IPS-15b (cell line): ENCODE measurements around the gene KLHL8.

Experiments used
- H3K27me3 ChIP-seq: one replicate; pipeline ENCODE4 v1.6.1; 2013; ENCODE audit warnings: low read length; ENCODE audit not compliant: control insufficient read depth, insufficient read depth
- H3K36me3 ChIP-seq: one replicate; pipeline ENCODE4 v1.6.1; 2013; ENCODE audit warnings: low read length; ENCODE audit not compliant: control insufficient read depth, insufficient read depth
- H3K4me1 ChIP-seq: one replicate; pipeline ENCODE4 v1.6.1; 2013; ENCODE audit warnings: mild to moderate bottlenecking, low read length; ENCODE audit not compliant: control insufficient read depth, insufficient read depth
- H3K4me3 ChIP-seq: one replicate; pipeline ENCODE4 v1.5.1; 2013; ENCODE audit warnings: low read depth, low read length
- H3K9ac ChIP-seq: one replicate; pipeline ENCODE4 v1.6.1; 2013; ENCODE audit warnings: low read depth, mild to moderate bottlenecking, low read length
- H3K9me3 ChIP-seq: one replicate; pipeline ENCODE4 v1.6.1; 2013; ENCODE audit warnings: mild to moderate bottlenecking, low read length; ENCODE audit not compliant: control insufficient read depth, insufficient read depth

Gene KLHL8

GRCh38 chr4:87117732-87118075, 102.7 kb downstream of the KLHL8 start:
- Histone ChIP-seq H3K9ac (no peak overlapping the region), H3K9me3 (no peaks in the 10 kb centered on the region), H3K4me3 (no peak overlapping the region), H3K4me1 (peaks cover 3% of the 10 kb centered on the region), H3K27me3 (no peaks in the 10 kb centered on the region), H3K36me3 (peaks cover 38% of the 10 kb centered on the region)

GRCh38 chr4:87117051-87117731, 103.2 kb downstream of the KLHL8 start:
- no peak overlapping the region for H3K9ac ChIP-seq
- no peak overlapping the region for H3K4me3 ChIP-seq
- no peaks in the 10 kb centered on the region for H3K9me3 ChIP-seq
- H3K36me3 ChIP-seq, result peaks cover 38% of the 10 kb centered on the region
- no peaks in the 10 kb centered on the region for H3K27me3 ChIP-seq
- H3K4me1 ChIP-seq, result peaks cover 3% of the 10 kb centered on the region

- Histone ChIP-seq H3K4me3 (no peak overlapping the region), H3K9me3 (no peaks in the 10 kb centered on the region), H3K27me3 (no peaks in the 10 kb centered on the region), H3K4me1 (peaks cover 3% of the 10 kb centered on the region), H3K36me3 (peaks cover 38% of the 10 kb centered on the region), H3K9ac (no peak overlapping the region)
Measured at GRCh38 chr4:87116231-87116630, 104.2 kb downstream of the KLHL8 start.

- peaks cover 29% of the 10 kb centered on the region for H3K36me3 ChIP-seq
- no peaks in the 10 kb centered on the region for H3K27me3 ChIP-seq
- H3K9ac ChIP-seq, result no peak overlapping the region
- peaks cover 3% of the 10 kb centered on the region for H3K4me1 ChIP-seq
- no peaks in the 10 kb centered on the region for H3K9me3 ChIP-seq
- H3K4me3 ChIP-seq, result no peak overlapping the region
Measured at GRCh38 chr4:87114245-87115062, 106.0 kb downstream of the KLHL8 start.

GRCh38 chr4:87112063-87112462, 108.4 kb downstream of the KLHL8 start:
- H3K36me3 ChIP-seq, result peaks cover 30% of the 10 kb centered on the region
- H3K4me3 ChIP-seq, result no peak overlapping the region
- H3K9me3 ChIP-seq, result no peaks in the 10 kb centered on the region
- no peak overlapping the region for H3K9ac ChIP-seq
- H3K27me3 ChIP-seq, result no peaks in the 10 kb centered on the region
- H3K4me1 ChIP-seq, result no peaks in the 10 kb centered on the region
